Natural killer cell (primary cell): ENCODE measurements around the gene SNX4. TPM values are rescaled to one million over a fixed set of nuclear protein-coding genes. Genes with fewer than 3 reads are reported as not detected.

Experiments used
- ATAC-seq, 3 donors: fragments of 150-1000 bp in 2 of 3; fragments of 200-7000 bp in 1 of 3; cut with Tn5 transposase; 1 replicate in 1 of 3; 2 replicates in 2 of 3; pipeline ENCODE4 v1.10.0; 2021; ENCODE audit warnings: mild to moderate bottlenecking in 2 of 3, moderate library complexity in 2 of 3
- DNase-seq, 2 donors: peaks; one replicate each; pipeline versions ENCODE4 v3.0.0 to v3.0.0-alpha.2; 2013 to 2021; ENCODE audit warnings: mixed read lengths in 1 of 2
- H3K27ac ChIP-seq: one replicate; pipeline ENCODE4 v1.5.1; 2013; ENCODE audit warnings: mild to moderate bottlenecking, low read length
- H3K27me3 ChIP-seq: one replicate; pipeline ENCODE4 v1.6.1; 2013; ENCODE audit warnings: low read length; ENCODE audit not compliant: control insufficient read depth, insufficient read depth
- H3K36me3 ChIP-seq: one replicate; pipeline ENCODE4 v1.6.1; 2013; ENCODE audit warnings: low read length; ENCODE audit not compliant: control insufficient read depth, insufficient read depth
- H3K4me1 ChIP-seq: one replicate; pipeline ENCODE4 v1.6.1; 2013; ENCODE audit warnings: low read length; ENCODE audit not compliant: control insufficient read depth, insufficient read depth
- H3K4me3 ChIP-seq: one replicate; pipeline ENCODE4 v1.5.1; 2013; ENCODE audit warnings: low read length
- H3K9me3 ChIP-seq: one replicate; pipeline ENCODE4 v1.6.1; 2013; ENCODE audit warnings: low read length; ENCODE audit not compliant: control insufficient read depth, insufficient read depth
- H3K27ac Mint-ChIP-seq, 2 donors: one replicate each; pipeline ENCODE4 v1.8.0; 2022; ENCODE audit warnings: mild to moderate bottlenecking in 2 of 2, mixed read lengths in 2 of 2, moderate library complexity in 1 of 2
- H3K27me3 Mint-ChIP-seq, 2 donors: one replicate each; pipeline ENCODE4 v1.8.0; 2022; ENCODE audit warnings: low read depth in 2 of 2, mixed read lengths in 2 of 2
- H3K36me3 Mint-ChIP-seq: one replicate; pipeline ENCODE4 v1.8.0; 2022; ENCODE audit warnings: mixed read lengths
- H3K4me1 Mint-ChIP-seq, 2 donors: one replicate each; pipeline ENCODE4 v1.8.0; 2022; ENCODE audit warnings: mixed read lengths in 2 of 2
- H3K4me3 Mint-ChIP-seq: one replicate; pipeline ENCODE4 v1.8.0; 2022; ENCODE audit warnings: mild to moderate bottlenecking, moderate library complexity, mixed read lengths
- H3K9me3 Mint-ChIP-seq, 2 donors: one replicate each; pipeline ENCODE4 v1.8.0; 2022; ENCODE audit warnings: mixed read lengths in 2 of 2
- CTCF ChIP-seq: fragments of 200-600 bp; IDR thresholded peaks from one replicate; pipeline ENCODE4 v1.8.0; 2022; ENCODE audit warnings: antibody characterized with exemption
- WGBS: methylation state at CpG from one replicate; pipeline ENCODE4 v1.1.7; 2013; ENCODE audit warnings: missing lambda C conversion rate; ENCODE audit not compliant: insufficient coverage; 5-methylcytosine and 5-hydroxymethylcytosine counted together
- intact Hi-C: fragments of 100-400 bp; cut with micrococcal nuclease; formaldehyde crosslinking; loops from one replicate; pipeline ENCODE4 v1.14.2; 2022
- total RNA-seq, 4 donors: library from RNA; stranded (reverse); fragments of 120-200 nt in 1 of 4; gene quantifications; one replicate each; pipeline versions ENCODE4 v1.2.3 to v1.2.4, GENCODE V29; 2013 to 2022

SNX4 gene
- total RNA-seq, 3 donors from 2014 or later (not counting 1 experiment from before 2014, with no cell fraction given) = 24.4 to 30.1 (median 29.5) TPM

- no peak overlapping the region for H3K4me3 Mint-ChIP-seq
- no peak overlapping the region for H3K27ac Mint-ChIP-seq
- H3K27me3 Mint-ChIP-seq = no peaks in the 10 kb centered on the region
- no peak overlapping the region for H3K4me3 ChIP-seq
- WGBS = 100% methylated on average over 1 of the region's 2 CpGs
- DNase-seq = no peak
- H3K4me1 Mint-ChIP-seq = no peaks in the 10 kb centered on the region
- intact Hi-C loops = no loop called here
- no peak overlapping the region for H3K27ac ChIP-seq
- no peaks in the 10 kb centered on the region for H3K9me3 Mint-ChIP-seq
- no peak for ATAC-seq
- peaks cover 3% of the 10 kb centered on the region for H3K36me3 ChIP-seq
- H3K9me3 ChIP-seq = no peaks in the 10 kb centered on the region
- peaks cover 7% of the 10 kb centered on the region for H3K36me3 Mint-ChIP-seq
- no peak for TF ChIP-seq CTCF
- no peaks in the 10 kb centered on the region for H3K4me1 ChIP-seq
- no peaks in the 10 kb centered on the region for H3K27me3 ChIP-seq
Observed at GRCh38 chr3:125440970-125441369, 79.0 kb downstream of the SNX4 start.

- no peak overlapping the region for H3K4me3 Mint-ChIP-seq
- H3K27me3 Mint-ChIP-seq = no peaks in the 10 kb centered on the region
- H3K9me3 Mint-ChIP-seq = no peaks in the 10 kb centered on the region
- Histone ChIP-seq H3K4me3 (no peak overlapping the region), H3K27ac (no peak overlapping the region), H3K9me3 (no peaks in the 10 kb centered on the region), H3K4me1 (no peaks in the 10 kb centered on the region), H3K36me3 (peaks cover under 1% of the 10 kb centered on the region), H3K27me3 (no peaks in the 10 kb centered on the region)
- no peak for DNase-seq
- H3K27ac Mint-ChIP-seq = no peak overlapping the region
- intact Hi-C loops = no loop called here
- no peaks in the 10 kb centered on the region for H3K4me1 Mint-ChIP-seq
- no peak for ATAC-seq
- peaks cover 7% of the 10 kb centered on the region for H3K36me3 Mint-ChIP-seq
- no peak for TF ChIP-seq CTCF
- 77% methylated on average over 3 of the region's 3 CpGs for WGBS
Observed at GRCh38 chr3:125440559-125440955, 79.4 kb downstream of the SNX4 start.

GRCh38 chr3:125437631-125438435 is 82.2 kb downstream of the SNX4 start:
- TF ChIP-seq CTCF = peak; percentile 97
- no peaks in the 10 kb centered on the region for H3K4me1 Mint-ChIP-seq
- peaks cover 7% of the 10 kb centered on the region for H3K36me3 Mint-ChIP-seq
- peak; percentile 60 to 73 (median 61) for ATAC-seq
- intact Hi-C loops = loop anchor here (1.0 to 10.0 kb wide), 4 partner anchors 293 to 673 kb away; no protein-coding TSS in a partner anchor
- Histone ChIP-seq H3K36me3 (no peaks in the 10 kb centered on the region), H3K27ac (no peak overlapping the region), H3K4me3 (no peak overlapping the region), H3K4me1 (no peaks in the 10 kb centered on the region), H3K27me3 (no peaks in the 10 kb centered on the region), H3K9me3 (no peaks in the 10 kb centered on the region)
- no peak overlapping the region for H3K27ac Mint-ChIP-seq
- H3K27me3 Mint-ChIP-seq = no peaks in the 10 kb centered on the region
- H3K4me3 Mint-ChIP-seq = no peak overlapping the region
- H3K9me3 Mint-ChIP-seq = no peaks in the 10 kb centered on the region
- DNase-seq = peak; percentile 58 to 80
- WGBS = 61% methylated on average over 7 of the region's 9 CpGs
